ENCODE measurements around the gene RUNX1. TPM values are rescaled to one million over a fixed set of nuclear protein-coding genes. Genes with fewer than 3 reads are reported as not detected.
A peak's percentile ranks its signal among the peaks of the same experiment; 100 is the strongest.

RUNX1 gene
- total RNA-seq, 1 donor from 2014 or later, result 23.9 TPM

- H3K27ac Mint-ChIP-seq (ENCODE audit: unreplicated experiment), result peak overlapping the region; percentile 98
- H3K4me1 Mint-ChIP-seq (ENCODE audit: unreplicated experiment), result peaks cover 40% of the 10 kb centered on the region
- no peak for TF ChIP-seq CTCF (IDR thresholded peaks at IDR 0.05)
- peak; percentile 90 for DNase-seq (ENCODE audit: extremely low spot score, unreplicated experiment)
- H3K9me3 Mint-ChIP-seq (ENCODE audit: unreplicated experiment), result no peaks in the 10 kb centered on the region
- no peaks in the 10 kb centered on the region for H3K36me3 Mint-ChIP-seq (ENCODE audit: unreplicated experiment)
- peaks cover 2% of the 10 kb centered on the region for H3K27me3 Mint-ChIP-seq (ENCODE audit: unreplicated experiment)
- peak overlapping the region; percentile 89 for H3K4me3 Mint-ChIP-seq (ENCODE audit: unreplicated experiment)
Observed at GRCh38 chr21:34887725-34888568, 161.2 kb downstream of the RUNX1 start.

- no peak for TF ChIP-seq CTCF (IDR thresholded peaks at IDR 0.05)
- H3K4me1 Mint-ChIP-seq (ENCODE audit: unreplicated experiment), result peaks cover 48% of the 10 kb centered on the region
- no peaks in the 10 kb centered on the region for H3K36me3 Mint-ChIP-seq (ENCODE audit: unreplicated experiment)
- no peaks in the 10 kb centered on the region for H3K9me3 Mint-ChIP-seq (ENCODE audit: unreplicated experiment)
- no peak for DNase-seq (ENCODE audit: extremely low spot score, unreplicated experiment)
- H3K27ac Mint-ChIP-seq (ENCODE audit: unreplicated experiment), result peak overlapping the region; percentile 98
- H3K27me3 Mint-ChIP-seq (ENCODE audit: unreplicated experiment), result no peaks in the 10 kb centered on the region
- H3K4me3 Mint-ChIP-seq (ENCODE audit: unreplicated experiment), result peak overlapping the region; percentile 89
Observed at GRCh38 chr21:34887105-34887442, 162.0 kb downstream of the RUNX1 start.

DNA sequence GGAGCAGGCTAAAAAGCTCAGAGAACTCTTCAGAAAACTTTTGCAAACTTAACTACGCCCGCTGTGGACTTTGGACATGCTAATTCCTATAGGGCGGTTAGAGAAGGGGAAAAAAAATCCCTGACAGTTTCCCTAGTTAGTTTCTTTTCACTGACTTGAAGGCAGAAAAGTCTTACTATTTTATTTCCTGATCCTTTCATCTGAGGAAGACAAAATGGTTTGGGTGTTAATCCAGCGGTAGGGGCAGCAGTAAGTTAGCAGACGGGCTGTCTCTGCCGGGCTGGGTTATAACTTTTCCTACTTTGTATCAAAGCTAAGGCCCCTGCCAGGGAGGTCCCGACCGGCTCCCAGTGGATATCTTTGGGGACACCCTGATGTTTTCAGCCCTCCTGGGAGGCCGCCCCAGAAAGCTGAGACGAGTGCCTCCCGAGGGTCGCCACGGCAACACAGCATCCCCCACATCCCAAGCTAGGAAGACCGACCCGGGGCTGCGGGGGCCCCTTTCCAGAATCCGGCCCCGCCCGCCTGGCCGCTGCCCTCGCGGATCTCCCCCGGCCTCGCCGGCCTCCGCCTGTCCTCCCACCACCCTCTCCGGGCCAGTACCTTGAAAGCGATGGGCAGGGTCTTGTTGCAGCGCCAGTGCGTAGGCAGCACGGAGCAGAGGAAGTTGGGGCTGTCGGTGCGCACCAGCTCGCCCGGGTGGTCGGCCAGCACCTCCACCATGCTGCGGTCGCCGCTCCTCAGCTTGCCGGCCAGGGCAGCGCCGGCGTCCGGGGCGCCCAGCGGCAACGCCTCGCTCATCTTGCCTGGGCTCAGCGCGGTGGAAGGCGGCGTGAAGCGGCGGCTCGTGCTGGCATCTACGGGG lies 162.6 kb downstream of the RUNX1 start:
- H3K4me1 Mint-ChIP-seq (ENCODE audit: unreplicated experiment), result peaks cover 47% of the 10 kb centered on the region

GRCh38 chr21:34885626-34886239 lies 163.4 kb downstream of the RUNX1 start:
- Mint-ChIP-seq H3K36me3 (ENCODE audit: unreplicated experiment) (peaks cover 2% of the 10 kb centered on the region), H3K4me1 (ENCODE audit: unreplicated experiment) (peaks cover 46% of the 10 kb centered on the region), H3K9me3 (ENCODE audit: unreplicated experiment) (no peaks in the 10 kb centered on the region), H3K4me3 (ENCODE audit: unreplicated experiment) (peak overlapping the region; percentile 89), H3K27ac (ENCODE audit: unreplicated experiment) (peak overlapping the region; percentile 98), H3K27me3 (ENCODE audit: unreplicated experiment) (no peaks in the 10 kb centered on the region)
- no peak for DNase-seq (ENCODE audit: extremely low spot score, unreplicated experiment)
- TF ChIP-seq CTCF (IDR thresholded peaks at IDR 0.05), result no peak

More for the DNA sequence above, 162.6 kb downstream of the RUNX1 start:
- TF ChIP-seq CTCF (IDR thresholded peaks at IDR 0.05), result no peak
- Mint-ChIP-seq H3K4me3 (ENCODE audit: unreplicated experiment) (peak overlapping the region; percentile 89), H3K27me3 (ENCODE audit: unreplicated experiment) (no peaks in the 10 kb centered on the region), H3K9me3 (ENCODE audit: unreplicated experiment) (no peaks in the 10 kb centered on the region), H3K36me3 (ENCODE audit: unreplicated experiment) (no peaks in the 10 kb centered on the region), H3K27ac (ENCODE audit: unreplicated experiment) (peak overlapping the region; percentile 98)
- DNase-seq (ENCODE audit: extremely low spot score, unreplicated experiment), result no peak

All from osteocyte (in vitro differentiated cells).